HG03135 (cell line): ENCODE measurements around the gene MORC4.

Source experiments
- ATAC-seq: cut with Tn5 transposase; IDR thresholded peaks from one replicate; pipeline ENCODE4 v1.9.1; 2021; ENCODE audit warnings: mild to moderate bottlenecking, moderate library complexity; ENCODE audit not compliant: unreplicated experiment

Gene MORC4

DNA sequence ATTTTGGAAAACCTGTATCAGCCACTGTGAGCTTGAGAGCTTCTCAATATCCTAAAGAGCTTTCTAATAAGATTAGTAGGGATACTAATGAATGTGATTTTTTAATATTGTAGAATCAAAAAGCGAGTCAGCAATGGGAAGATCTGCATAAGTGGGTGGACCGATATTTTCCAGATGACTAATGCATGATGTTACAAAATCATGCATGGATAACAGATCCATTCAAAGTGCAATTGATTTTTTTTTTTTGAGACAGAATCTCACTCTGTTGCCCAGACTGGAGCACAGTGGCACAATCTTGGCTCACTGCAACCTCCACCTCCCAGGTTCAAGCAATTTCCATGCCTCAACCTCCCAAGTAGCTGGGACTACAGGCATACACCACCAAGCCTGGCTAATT is 87.1 kb downstream of the MORC4 start:
- no peak for ATAC-seq

DNA sequence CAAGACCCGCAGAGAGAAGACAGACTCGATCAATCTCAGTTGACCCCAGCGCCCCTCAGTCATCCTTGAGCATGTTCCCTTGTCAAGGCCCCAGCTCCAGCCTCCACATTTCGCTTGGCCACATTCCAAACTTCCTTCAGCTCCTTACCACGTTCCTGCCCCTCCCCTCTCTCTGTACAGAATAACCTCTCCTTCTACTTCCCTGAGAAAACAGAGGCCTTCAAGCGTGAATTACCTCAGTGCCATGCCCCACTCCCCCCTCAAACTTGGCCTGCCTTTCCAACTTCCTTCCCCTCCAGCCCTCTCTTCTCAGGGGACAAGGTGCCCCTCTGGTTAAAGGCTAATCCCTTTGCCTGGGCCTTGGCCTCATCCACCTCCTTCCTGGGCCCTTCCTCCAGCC is 93.7 kb downstream of the MORC4 start:
- no peak for ATAC-seq

DNA sequence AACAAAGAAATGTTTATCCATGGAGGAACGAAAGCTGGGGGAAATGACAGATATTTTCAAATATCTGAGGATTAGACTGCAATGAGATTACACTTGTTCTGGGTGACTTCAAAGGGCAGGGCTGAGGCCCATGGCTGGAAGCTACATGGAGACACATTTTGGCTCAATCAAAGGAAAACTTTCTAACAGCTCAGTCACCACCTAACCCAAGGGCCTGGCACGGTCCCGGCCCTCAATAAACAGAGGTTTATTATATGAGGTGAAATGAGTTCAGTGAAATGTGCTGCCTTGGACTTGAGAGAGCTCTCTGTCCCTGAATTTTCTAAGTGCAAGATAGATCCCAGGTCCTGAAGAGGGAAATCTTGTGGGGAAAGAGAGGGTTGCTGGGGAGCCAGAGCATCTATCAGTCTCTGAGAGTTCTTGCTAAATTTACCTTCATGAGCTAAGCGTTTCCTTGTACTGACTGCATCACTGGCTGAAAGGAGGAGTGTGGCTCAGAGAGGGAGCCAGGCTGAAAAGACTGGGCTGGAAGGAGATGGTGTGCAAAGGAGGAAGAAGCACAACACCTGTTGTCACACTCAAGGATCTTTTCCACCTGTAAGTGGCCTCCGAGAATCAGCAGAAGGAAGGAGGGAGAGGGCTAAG is 94.8 kb downstream of the MORC4 start:
- no peak for ATAC-seq

DNA sequence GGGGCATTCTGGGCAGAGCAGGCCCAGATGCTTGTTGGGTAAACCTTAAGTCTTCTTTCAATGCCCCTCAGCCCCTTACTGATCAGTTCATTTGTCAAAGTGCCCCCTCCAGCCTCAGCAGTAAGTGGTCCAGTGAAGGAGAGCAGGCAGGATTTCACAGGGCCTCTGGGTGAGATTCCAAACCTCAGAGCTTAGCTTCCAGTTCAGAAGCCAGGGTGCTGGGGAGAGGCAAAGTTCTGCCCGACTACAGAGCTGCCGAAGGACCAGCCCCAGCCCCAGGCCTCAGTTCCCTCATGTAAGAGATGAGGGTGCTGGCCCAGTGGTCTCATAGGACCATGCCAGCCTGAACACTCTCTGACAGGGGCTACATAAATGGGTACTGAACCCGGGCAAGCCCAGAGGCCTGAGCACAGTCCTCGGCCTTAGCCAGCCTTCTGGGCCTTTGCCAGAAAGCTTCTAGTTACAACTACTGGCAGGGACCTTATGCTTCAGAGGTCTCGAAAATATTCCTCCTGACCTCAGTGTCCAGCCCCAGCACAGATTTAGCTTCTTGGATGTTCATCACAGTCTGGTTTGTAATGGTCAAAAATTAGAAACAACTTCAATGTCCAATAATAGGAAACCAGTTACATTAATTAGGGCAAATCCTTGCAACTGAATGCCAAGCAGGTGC is 96.0 kb downstream of the MORC4 start:
- no peak for ATAC-seq

DNA sequence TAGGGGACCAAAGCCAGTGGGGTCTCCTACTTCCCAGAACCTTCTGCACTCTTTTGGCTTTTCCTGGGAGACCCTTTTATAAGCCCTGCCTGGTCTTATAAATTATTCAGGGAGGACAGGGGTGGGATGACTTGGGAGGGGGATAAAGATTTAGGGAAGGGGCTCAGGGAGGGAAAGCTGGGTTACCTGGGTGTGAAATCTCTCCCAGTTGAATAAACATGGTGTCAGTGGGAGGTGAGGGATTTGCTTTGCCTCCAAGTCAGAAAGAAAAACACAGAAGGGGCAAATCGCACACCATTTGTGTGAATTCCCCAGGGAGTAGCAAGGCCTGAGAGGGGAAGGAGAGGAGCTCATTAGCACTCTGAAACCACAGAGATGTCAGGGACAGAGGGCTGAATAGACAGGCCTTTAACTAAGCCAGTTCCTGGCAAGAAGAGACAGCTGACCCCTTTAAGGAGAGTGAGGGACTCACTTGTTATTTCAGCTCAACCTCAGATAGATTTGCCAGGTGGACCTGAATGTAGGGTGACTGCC is 96.7 kb downstream of the MORC4 start, which contains the start of gene RIPPLY1:
Gene RIPPLY1, minus strand, starts transcription at position 51 of the 534 bp plus-strand sequence. CDS start 54 bp downstream, outside the sequence.
- ATAC-seq: no peak

DNA sequence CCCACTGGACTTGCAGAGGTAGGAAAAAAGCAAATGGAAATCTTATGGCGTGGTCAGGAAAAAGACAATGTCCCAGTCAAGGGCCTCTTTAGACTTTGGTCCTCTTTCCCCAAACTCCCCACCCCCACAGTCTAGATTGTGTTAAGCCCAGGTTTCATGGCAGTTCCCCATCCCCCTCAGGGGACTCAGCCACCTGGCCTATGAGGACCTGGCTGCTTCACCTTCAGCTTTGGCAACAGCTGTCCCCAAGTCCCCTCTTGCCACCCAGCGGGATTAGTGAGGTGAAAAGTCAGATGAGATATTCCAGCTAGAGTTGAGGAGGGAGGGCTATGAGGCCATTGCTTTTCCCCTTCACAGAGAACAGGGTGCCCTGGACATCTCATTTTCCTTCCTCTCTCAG is 97.3 kb downstream of the MORC4 start:
- ATAC-seq: no peak

DNA sequence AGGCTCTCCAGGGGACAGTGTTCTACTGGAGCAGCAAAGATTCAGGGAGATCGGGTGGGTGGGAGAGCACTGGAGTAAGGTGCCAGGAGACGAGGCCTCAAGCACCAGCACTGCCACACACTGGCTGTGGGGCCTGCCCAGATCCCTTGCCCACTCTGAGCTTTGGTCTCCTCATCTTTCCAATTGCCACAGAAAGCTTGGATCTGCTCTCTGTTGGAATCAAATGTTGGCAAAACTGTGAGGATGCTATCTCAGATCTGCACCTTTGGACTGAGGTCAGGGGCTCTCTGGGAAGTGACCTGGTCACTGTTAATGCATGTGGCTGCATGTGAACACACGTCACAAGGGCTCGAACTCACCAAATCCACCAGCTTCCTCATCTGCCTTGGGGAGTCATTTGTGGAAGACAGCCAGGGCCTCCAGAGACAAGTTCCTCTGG is 98.2 kb downstream of the MORC4 start:
- ATAC-seq: no peak

DNA sequence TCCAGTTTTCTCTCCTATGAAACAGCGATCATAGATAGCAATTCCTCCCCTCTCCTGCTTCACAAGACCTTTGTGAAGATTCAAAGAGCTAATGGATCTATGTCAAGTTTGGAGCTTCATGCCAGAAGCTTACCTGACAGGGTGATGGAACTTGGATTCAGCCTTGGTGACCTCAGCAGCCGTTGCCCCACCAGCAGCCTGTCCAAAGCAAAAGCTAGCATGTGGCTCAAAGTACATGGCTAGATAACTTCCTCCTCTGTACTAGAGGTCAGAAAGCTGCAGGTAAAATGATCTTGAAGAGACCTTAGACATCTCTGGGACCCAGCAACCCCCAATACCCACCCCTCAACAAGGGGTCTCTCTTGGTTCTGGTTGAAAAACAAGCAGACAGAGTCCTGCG is 98.7 kb downstream of the MORC4 start:
- ATAC-seq: no peak

DNA sequence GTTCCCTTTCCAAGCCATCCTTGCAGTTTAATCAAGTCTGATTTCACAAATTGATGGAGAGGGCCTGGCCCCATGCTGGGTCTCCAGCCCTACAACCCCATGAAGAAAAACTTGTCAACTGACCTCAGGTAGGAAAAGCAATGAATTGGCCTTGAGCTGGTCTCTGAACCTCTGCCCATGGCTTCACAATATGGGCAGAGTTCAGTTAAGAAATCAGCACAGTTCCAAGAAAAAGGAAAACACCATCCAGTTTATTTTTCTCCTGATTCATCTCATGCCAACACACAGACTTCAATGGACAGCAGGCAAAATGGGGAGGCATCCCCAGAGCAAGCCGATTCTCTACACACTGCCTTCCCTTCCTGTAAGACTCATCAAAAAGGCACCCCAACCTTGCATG is 100.2 kb downstream of the MORC4 start:
- ATAC-seq: no peak

DNA sequence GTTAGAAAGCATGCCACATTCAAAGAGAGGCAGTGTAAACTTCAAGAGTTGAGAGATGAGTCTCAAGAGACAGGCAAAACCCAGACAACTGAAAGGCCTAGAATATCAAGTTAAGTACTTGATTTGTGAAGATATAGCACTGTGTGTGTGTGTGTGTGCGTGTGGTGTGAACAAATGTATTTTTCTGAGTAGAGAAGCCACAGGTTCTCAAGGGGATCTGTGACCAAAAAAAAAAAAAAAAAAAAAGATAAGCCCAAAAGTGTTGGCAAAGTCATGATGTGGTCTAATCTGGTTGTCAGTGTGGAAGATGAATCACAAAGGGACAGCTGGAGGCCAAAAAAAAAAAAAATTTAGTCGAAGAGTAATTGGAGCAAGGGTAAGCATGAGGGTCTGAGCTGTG is 100.7 kb downstream of the MORC4 start:
- ATAC-seq: no peak

DNA sequence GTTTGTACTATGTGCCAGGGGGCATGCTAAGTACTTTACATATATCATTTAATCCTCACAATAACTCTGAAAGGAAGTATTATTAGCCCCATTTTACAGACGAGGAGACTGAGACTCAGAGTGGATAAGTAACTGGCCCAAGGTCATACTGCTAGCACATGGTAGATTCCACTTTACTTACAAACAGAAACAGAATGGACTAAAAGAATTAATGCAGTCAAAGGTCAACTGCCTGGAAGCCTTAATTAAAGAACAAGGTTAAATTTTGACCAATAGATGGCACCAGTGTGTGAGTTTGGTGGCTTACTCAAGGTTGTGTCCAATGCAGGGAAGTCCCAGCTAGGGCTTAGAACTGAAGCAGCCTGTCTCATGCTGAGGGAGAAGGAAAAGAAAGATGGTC is 101.5 kb downstream of the MORC4 start:
- ATAC-seq: peak; percentile 66

DNA sequence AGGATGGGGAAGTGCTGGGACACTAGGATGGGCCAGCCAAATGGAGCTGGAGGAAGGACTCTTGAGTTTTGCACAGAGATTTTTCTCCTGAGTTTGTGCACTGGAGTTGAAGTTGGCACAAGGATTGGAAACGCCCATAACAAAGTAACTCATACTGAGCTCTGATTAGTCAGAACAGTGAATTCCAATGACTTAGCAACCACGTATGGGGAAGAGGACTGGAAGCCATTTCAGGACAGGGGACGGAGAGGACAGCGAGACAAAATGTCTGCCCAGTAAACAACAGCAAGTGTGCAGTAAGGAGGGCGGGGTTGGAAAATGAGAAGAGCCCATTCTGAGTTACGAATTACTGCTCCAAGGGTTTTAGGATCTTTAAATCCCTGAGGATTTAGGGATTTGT is 102.8 kb downstream of the MORC4 start:
- no peak for ATAC-seq

DNA sequence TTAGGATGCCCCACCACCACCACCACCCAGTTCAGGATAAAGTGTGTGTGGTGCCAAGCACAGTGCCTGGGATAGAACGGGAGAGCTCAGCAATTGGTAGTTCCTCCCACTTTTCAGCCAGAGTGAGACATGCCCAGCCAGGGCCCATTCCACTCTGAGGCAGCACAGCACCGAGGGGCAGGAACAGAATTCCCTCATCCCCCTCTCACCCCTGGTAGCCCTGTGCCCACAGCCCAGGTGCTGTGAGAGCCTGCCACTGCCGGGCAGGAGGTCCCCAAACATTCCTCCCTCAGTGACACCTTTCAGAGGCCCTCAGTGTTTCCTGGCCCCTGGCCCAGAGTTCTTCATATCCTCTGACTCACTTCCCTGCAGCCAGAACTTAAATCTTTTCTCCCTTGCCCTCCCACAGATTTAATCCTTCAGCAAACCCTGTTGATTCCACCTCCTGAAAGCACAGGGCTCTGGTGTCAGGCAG is 105.0 kb downstream of the MORC4 start:
- no peak for ATAC-seq

DNA sequence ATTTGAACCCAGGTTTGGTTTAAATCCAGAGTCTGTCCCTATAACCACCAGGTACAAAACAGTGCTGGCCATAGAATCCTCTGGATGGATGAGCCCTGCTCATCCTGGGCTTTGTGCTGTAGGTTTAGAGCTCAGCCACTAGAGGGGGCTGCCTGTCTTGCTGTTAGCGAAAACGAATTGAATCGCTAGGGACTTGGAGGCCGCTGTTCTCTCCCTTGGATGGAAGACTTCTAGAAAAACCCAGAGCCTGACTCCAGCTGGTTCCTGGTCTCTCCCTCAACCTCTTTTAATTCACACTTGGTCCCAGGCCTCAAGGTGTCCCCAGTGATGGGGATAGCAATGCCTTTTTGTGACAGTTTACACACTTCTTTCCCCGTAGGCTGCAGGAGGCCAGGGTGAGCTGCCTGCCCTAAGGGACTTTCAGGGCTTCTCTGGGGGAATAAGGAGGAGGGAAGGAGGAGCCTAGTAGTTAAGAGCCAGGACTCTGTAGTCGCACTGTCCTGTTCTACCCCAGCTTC is 105.6 kb downstream of the MORC4 start:
- peak; percentile 81 for ATAC-seq

DNA sequence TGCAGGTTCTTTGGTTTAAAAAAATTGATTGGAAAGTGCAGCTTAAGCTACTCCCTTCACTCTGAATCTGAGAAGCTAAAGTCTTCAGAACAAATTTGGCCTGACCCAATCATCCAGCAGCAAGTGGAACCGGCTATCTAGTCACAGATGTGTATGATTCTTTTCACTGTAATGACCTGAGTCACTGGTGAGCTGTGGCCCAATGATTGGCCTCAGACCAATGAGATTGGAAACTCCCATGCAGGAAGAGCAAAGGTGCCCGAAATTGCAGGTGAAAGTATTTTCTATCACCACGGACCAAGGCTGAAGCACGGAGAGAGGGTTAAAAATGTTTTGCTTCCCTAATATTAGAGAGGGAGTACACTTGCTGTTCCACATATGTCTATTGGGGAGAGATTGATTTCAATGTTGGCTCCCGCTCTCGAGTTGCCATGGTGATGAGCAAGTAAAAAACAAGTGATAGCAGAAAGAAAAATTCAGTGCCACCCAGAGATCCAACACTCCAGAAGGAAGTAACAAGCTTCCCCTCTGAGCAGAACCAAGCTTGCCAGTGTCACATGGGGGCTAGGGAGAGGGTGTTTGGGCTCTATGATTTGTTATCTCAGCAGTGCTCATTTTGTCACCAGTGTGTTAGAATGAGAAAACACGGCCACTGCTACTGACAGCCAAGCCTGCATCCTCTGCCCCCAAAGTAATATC is 108.1 kb downstream of the MORC4 start:
- no peak for ATAC-seq
